NCI-H1417 (cell line): ENCODE measurements around the gene DTWD2.
"Not testable (repeated sequence)": the region's sequence is repeated elsewhere in the genome, so short reads cannot be mapped to it uniquely, and the experiment has no call there.

Source experiments
- DNase-seq, 3 experiments: peaks; one replicate each; lab custom pipeline; 2025; lab: John Stamatoyannopoulos, UW

The DTWD2 gene

DNA sequence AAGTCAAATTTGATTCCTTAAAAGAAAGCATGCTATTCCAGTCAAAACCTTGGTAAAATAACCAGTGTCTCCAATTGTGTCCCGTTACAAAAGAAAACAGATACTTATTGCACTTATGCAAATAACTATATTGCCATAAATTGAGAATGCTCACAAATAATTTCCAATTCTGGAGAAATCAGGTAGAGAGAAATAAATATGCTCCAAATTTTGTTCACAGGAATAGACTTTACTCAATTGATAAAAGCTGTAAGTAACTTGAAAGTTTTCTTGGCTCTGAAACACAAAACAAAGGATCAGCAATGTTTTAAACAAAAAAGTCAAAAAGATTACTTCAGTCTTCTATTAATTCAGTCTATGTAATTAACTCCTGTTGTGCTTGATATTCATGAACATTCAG, 7.8 kb upstream of the DTWD2 start:
- no peak for DNase-seq

DNA sequence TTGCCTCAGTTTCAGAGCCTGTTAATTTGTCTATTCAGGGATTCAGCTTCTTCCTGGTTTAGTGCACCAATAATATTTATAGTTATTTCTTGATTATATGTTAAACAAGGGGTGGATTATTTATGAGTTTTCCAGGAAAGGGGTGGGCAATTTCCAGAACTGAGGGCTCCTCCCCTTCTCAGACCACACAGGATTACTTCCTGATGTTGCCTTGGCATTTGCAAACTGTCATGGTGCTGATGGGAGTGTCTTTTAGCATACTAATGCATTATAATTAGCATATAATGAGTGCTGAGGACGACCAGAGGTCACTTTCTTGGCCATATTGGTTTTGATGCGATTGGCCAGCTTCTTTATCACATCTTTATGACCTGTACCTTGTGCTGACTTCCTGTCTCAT, 6.2 kb upstream of the DTWD2 start:
- DNase-seq: no peak

DNA sequence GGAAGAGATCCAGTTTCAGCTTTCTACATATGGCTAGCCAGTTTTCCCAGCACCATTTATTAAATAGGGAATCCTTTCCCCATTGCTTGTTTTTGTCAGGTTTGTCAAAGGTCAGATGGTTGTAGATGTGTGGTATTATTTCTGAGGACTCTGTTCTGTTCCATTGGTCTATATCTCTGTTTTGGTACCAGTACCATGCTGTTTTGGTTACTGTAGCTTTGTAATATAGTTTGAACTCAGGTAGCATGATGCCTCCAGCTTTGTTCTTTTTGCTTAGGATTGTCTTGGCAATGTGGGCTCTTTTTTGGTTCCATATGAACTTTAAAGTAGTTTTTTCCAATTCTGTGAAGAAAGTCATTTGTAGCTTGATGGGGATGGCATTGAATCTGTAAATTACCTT, 4.8 kb upstream of the DTWD2 start:
- not testable (repeated sequence) for DNase-seq

DNA sequence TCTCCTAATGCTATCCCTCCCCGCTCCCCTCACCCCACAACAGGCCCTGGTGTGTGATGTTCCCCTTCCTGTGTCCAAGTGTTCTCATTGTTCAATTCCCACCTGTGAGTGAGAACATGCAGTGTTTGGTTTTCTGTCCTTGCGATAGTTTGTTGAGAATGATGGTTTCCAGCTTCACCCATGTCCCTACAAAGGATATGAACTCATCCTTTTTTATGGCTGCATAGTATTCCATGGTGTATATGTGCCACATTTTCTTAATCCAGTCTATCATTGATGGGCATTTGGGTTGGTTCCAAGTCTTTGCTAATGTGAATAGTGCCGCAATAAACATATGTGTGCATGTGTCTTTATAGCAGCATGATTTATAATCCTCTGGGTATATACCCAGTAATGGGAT, 3.7 kb upstream of the DTWD2 start:
- not testable (repeated sequence) for DNase-seq

GRCh38 chr5:118990582-118990981, 2.2 kb upstream of the DTWD2 start:
- DNase-seq: no peak

- no peak for DNase-seq
These were observed 1.5 kb upstream of the DTWD2 start for GRCh38 chr5:118989816-118990215.

GRCh38 chr5:118988866-118989180, 476 bp upstream of the DTWD2 start:
- DNase-seq: no peak

DNA sequence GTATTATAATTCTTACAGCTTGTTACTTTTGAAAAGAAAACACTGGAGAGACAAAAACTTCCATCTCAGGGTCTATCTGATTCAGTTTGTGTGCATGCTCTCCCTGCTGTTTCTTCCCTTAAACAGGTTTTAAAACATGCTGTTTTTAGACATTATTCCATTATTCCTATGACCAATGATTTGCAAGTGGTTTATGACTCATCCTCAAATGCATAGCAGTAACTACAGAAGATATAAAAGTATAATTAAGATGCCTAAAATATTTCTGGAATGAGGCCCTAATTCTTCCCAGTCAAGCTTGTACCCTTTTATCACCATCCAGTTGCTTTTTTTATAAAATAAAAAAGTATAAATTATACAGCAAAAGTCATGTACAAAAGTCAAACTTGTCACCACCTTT, 3.7 kb downstream of the DTWD2 start:
- DNase-seq: no peak

- no peak for DNase-seq
These were observed 6.6 kb downstream of the DTWD2 start for GRCh38 chr5:118981783-118982182.

DNA sequence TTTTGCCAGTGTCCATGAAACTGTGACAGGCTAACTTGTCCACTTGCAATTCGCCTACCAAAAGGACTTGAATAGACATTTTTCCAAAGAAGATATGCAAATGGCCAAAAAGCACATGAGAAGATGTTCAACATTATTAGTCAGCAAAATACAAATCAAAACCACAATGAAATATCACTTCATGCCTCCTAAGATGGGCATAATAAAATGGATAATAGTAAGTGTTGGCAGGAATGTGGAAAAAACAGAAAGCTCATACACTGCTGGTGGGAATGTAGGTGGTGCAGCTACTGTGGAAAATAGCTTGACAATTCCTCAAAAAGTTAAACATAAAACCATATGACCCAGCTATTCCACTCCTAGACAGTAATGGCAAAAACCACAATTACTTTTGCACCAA, 7.9 kb downstream of the DTWD2 start:
- no peak for DNase-seq

- DNase-seq: no peak
These were observed 8.3 kb downstream of the DTWD2 start for GRCh38 chr5:118980017-118980416.

- not testable (repeated sequence) for DNase-seq
These were observed 14.4 kb downstream of the DTWD2 start for GRCh38 chr5:118973779-118974445.

GRCh38 chr5:118968925-118969375, 19.4 kb downstream of the DTWD2 start:
- DNase-seq: no peak

GRCh38 chr5:118968406-118968911, 19.9 kb downstream of the DTWD2 start:
- DNase-seq: no peak

- no peak for DNase-seq
These were observed 21.3 kb downstream of the DTWD2 start for GRCh38 chr5:118967059-118967508.

DNA sequence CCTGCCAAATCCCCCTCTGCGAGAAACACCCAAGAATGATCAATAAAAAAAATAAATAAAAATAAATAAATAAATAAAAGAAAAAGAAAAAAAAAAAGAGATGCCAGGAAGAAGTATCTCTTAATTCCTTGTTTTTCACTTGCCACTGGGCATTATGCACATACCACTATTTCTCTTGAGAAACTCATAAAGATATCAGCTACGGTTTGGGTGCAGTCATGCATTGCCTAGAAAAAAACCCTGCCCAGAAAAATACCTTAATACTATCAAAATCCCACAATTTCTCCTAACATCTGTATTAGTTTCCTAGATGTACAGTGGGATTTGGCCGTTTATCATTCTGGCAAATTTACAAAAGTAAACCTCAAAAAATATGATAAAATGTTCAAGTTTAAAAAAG, 22.5 kb downstream of the DTWD2 start:
- no peak for DNase-seq

DNA sequence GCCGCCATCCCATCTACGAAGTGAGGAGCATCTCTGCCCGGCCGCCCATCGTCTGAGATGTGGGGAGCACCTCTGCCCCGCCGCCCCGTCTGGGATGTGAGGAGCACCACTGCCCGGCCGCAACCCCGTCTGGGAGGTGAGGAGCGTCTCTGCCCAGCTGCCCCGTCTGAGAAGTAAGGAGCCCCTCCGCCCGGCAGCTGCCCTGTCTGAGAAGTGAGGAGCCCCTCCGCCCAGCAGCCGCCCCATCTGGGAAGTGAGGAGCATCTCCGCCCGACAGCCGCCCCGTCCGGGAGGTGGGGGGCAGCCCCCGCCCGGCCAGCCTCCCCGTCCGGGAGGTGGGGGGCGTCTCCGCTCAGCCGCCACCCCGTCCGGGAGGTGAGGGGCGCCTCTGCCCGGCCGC, 23.4 kb downstream of the DTWD2 start:
- not testable (repeated sequence) for DNase-seq

- DNase-seq: not testable (repeated sequence)
These were observed 24.0 kb downstream of the DTWD2 start for GRCh38 chr5:118964388-118964787.

DNA sequence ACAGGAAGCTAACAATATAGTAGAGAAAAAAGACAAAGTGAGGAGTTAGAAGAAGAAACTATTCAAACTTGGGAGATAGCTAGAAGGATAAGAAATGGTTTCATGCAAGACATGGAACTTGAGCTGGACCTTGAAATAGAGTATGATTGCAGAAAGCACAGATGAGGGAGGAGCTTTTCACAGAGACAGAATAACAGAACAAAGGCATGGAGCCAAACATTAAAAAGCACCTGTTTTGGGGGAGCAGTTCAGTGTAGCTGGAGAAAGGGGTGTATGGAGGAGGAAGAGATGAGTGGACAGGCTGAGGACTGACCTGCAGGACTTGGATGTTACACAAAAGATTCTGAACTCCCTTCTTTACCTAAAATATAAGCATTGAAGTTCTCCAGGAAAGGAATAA, 25.2 kb downstream of the DTWD2 start:
- no peak for DNase-seq

DNA sequence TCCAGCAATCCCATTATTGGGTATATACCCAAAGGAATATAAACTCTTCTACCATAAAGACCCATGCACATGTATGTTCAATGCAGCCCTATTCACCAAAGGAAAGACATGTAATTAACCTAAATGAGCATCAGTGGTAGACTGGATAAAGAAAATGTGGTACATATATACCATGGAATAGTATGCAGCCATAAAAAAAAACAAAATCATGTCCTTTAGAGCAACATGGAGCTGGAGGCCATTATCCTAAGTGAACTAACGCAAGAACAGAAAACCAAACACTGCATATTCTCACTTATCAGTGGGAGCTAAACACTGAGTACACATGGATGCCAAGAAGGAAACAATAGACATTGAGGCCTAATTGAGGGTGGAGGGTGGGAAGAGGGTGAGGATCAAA, 27.8 kb downstream of the DTWD2 start:
- no peak for DNase-seq

GRCh38 chr5:118956727-118957126, 31.6 kb downstream of the DTWD2 start:
- peak in 2 of 3 experiments; percentile 8 to 28 for DNase-seq

DNA sequence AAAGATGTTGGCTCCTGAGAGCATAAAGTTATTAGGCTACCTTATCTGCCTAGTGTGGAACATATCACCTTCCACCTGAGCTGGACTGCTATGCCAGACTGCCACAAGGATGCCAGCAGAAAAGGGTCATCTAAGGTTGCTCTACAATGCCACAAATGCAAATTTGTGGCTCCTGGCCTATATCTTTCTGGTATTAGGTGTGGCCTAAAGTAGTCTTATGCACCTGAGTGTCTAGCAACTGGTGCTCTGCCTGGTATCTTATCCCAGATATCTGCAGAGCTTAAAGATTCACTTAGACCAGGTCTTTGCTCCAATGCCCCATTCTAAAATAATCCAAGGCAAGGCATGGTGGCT, 34.7 kb downstream of the DTWD2 start:
- DNase-seq: no peak

GRCh38 chr5:118952992-118953651, 35.2 kb downstream of the DTWD2 start:
- DNase-seq: peak in 1 of 3 experiments; percentile 10

DNA sequence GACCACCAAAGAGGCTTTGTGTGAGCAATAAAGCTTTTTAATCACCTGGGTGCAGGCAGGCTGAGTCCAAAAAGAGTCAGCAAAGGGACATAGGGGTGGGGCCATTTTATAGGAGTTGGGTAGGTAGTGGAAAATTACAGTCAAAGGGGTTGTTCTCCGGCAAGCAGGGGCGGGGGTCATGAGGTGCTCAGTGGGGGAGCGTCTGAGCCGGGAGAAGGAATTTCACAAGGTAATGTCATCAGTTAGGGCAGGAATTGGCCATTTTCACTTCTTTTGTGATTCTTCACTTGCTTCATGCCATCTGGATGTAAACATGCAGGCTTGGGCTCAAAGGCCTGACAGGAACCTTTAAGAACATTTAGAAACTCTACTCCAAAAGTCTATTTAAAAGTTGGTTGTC, 36.0 kb downstream of the DTWD2 start:
- DNase-seq: not testable (repeated sequence)
